SU-DHL-6 (cell line): ENCODE measurements around the gene AGO4.

Source experiments
- H2AFZ ChIP-seq: fragments of 200-600 bp; sonication (generic); 2 replicates; pipeline ENCODE4 v1.6.1; 2014; ENCODE audit warnings: low read depth, mild to moderate bottlenecking, moderate library complexity, mixed read lengths, antibody characterized with exemption, low read length; ENCODE audit not compliant: severe bottlenecking
- H3F3A ChIP-seq: fragments of 200-600 bp; shearing (Covaris generic); 2 replicates; pipeline ENCODE4 v1.6.0; 2016; ENCODE audit warnings: antibody characterized with exemption, mild to moderate bottlenecking; ENCODE audit not compliant: insufficient read depth
- H3K27ac ChIP-seq: fragments of 200-600 bp; sonication (generic); 2 replicates; pipeline ENCODE4 v1.5.1; 2016; ENCODE audit warnings: low read depth, mild to moderate bottlenecking, low read length, moderate library complexity, mixed read lengths
- H3K27me3 ChIP-seq: fragments of 200-600 bp; sonication (generic), shearing (Covaris generic); 2 replicates; pipeline ENCODE4 v1.6.0; 2014; ENCODE audit warnings: mild to moderate bottlenecking, low read length
- H3K36me3 ChIP-seq: fragments of 200-600 bp; sonication (generic); 2 replicates; pipeline ENCODE4 v1.6.1; 2014; ENCODE audit warnings: mild to moderate bottlenecking, low read length, mixed read lengths
- H3K4me2 ChIP-seq: fragments of 300-600, 200-600 bp; shearing (Covaris generic), sonication (generic); 2 replicates; pipeline ENCODE4 v1.6.0; 2014; ENCODE audit warnings: low read length, low read depth, mild to moderate bottlenecking; ENCODE audit not compliant: poor library complexity, severe bottlenecking
- H3K4me3 ChIP-seq: fragments of 200-600 bp; sonication (generic); 2 replicates; pipeline ENCODE4 v1.5.1; 2014; ENCODE audit warnings: antibody characterized with exemption, low read length, mild to moderate bottlenecking, mixed read lengths; ENCODE audit not compliant: insufficient read depth, poor library complexity, severe bottlenecking
- H3K79me2 ChIP-seq: fragments of 200-600 bp; sonication (generic); 2 replicates; pipeline ENCODE4 v1.6.1; 2014; ENCODE audit warnings: mild to moderate bottlenecking, low read length, moderate library complexity; ENCODE audit not compliant: insufficient read depth
- H3K9ac ChIP-seq: fragments of 200-600 bp; sonication (generic); 2 replicates; pipeline ENCODE4 v1.7.0; 2014; ENCODE audit warnings: mild to moderate bottlenecking, low read length
- H3K9me2 ChIP-seq: fragments of 200-600 bp; sonication (generic); replicated peaks from 2 replicates; pipeline ENCODE4 v1.6.1; 2014; ENCODE audit warnings: low read length; ENCODE audit not compliant: insufficient read depth
- H3K9me3 ChIP-seq: fragments of 200-600 bp; sonication (generic); 2 replicates; pipeline ENCODE4 v1.6.1; 2014; ENCODE audit warnings: low read length, mixed read lengths; ENCODE audit not compliant: insufficient read depth
- H4K20me1 ChIP-seq: fragments of 200-600 bp; sonication (generic); 2 replicates; pipeline ENCODE4 v1.6.1; 2014; ENCODE audit warnings: low read depth, mild to moderate bottlenecking, antibody characterized with exemption, low read length, moderate library complexity, mixed read lengths
- CTCF ChIP-seq: fragments of 200-600 bp; sonication (generic); IDR thresholded peaks from one replicate; pipeline ENCODE4 v1.5.1; 2017; ENCODE audit warnings: antibody characterized with exemption, mild to moderate bottlenecking, low read length, moderate library complexity; ENCODE audit not compliant: insufficient read depth, poor library complexity, severe bottlenecking
- EZH2phosphoT487 ChIP-seq: fragments of 200-600 bp; sonication (generic), shearing (Covaris generic); conservative IDR thresholded peaks from 2 replicates; pipeline ENCODE4 v1.6.1; 2018; ENCODE audit warnings: mild to moderate bottlenecking, antibody characterized with exemption, low read length, moderate library complexity, mixed read lengths

Gene AGO4

GRCh38 chr1:35856964-35857363 is 49.1 kb downstream of the AGO4 start:
- H2AFZ ChIP-seq, result no peak overlapping the region
- H3K9me3 ChIP-seq, result no peaks in the 10 kb centered on the region
- no peak for TF ChIP-seq CTCF
- no peak for TF ChIP-seq EZH2phosphoT487
- H3K9ac ChIP-seq, result no peak overlapping the region
- no peaks in the 10 kb centered on the region for H3K79me2 ChIP-seq
- no peaks in the 10 kb centered on the region for H3F3A ChIP-seq
- no peak overlapping the region for H3K4me2 ChIP-seq
- no peak overlapping the region for H3K4me3 ChIP-seq
- no peaks in the 10 kb centered on the region for H3K27me3 ChIP-seq
- H3K27ac ChIP-seq, result no peak overlapping the region
- H3K36me3 ChIP-seq, result no peaks in the 10 kb centered on the region
- no peaks in the 10 kb centered on the region for H4K20me1 ChIP-seq
- no peaks in the 10 kb centered on the region for H3K9me2 ChIP-seq

- Histone ChIP-seq H3K79me2 (no peaks in the 10 kb centered on the region), H4K20me1 (no peaks in the 10 kb centered on the region), H3K9ac (no peak overlapping the region), H3F3A (no peaks in the 10 kb centered on the region), H3K27me3 (no peaks in the 10 kb centered on the region), H3K9me2 (no peaks in the 10 kb centered on the region), H3K36me3 (no peaks in the 10 kb centered on the region), H3K4me2 (no peak overlapping the region), H3K27ac (no peak overlapping the region), H3K4me3 (no peak overlapping the region), H2AFZ (no peak overlapping the region), H3K9me3 (no peaks in the 10 kb centered on the region)
- peak; percentile 16 for TF ChIP-seq CTCF
- no peak for TF ChIP-seq EZH2phosphoT487
Observed at GRCh38 chr1:35857830-35858229, 50.0 kb downstream of the AGO4 start.

DNA sequence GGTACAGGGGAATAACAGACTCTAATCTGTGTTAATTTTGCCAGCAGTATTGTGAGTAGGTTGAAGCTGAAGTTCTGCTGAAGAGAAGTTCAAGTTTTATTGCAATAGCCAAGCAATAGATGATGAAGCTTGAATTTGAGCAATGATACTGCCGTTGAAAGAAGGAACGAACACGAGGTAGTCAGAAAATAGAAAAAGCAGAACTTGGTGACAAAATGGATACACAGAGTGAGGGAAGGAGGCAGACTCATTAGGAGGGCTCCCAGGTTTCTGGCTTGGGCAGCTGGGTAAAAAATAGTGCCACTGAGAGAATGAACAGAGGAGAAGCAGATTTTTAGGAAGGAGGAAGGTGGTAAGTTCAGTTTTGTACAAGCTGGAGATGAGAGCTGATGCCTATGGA is 52.9 kb downstream of the AGO4 start:
- Histone ChIP-seq H3K27me3 (no peaks in the 10 kb centered on the region), H3K4me3 (no peak overlapping the region), H3F3A (no peaks in the 10 kb centered on the region)

More for the DNA sequence above, 52.9 kb downstream of the AGO4 start:
- no peaks in the 10 kb centered on the region for H3K9me3 ChIP-seq
- H3K9me2 ChIP-seq, result no peaks in the 10 kb centered on the region
- H3K27ac ChIP-seq, result no peak overlapping the region
- no peak overlapping the region for H3K4me2 ChIP-seq
- H3K79me2 ChIP-seq, result no peaks in the 10 kb centered on the region
- H4K20me1 ChIP-seq, result no peaks in the 10 kb centered on the region
- TF ChIP-seq EZH2phosphoT487 (no peak), CTCF (no peak)
- H3K9ac ChIP-seq, result no peak overlapping the region
- H2AFZ ChIP-seq, result no peak overlapping the region
- no peaks in the 10 kb centered on the region for H3K36me3 ChIP-seq
